Thymus (tissue), 11 donors: ENCODE data around the gene CAST. TPM values are rescaled to one million over a fixed set of nuclear protein-coding genes. Genes with fewer than 3 reads are reported as not detected.

Source experiments
- DNase-seq, 9 donors: peaks; one replicate each; pipeline ENCODE4 v3.0.0-alpha.2; 2013; ENCODE audit warnings: low spot score in 9 of 9, low read depth in 6 of 9, missing footprints in 1 of 9
- H3K27ac ChIP-seq, 2 donors: one replicate each; pipeline ENCODE4 v1.5.1; 2013; ENCODE audit warnings: control low read depth in 1 of 2, low read depth in 1 of 2, low read length in 1 of 2, mild to moderate bottlenecking in 1 of 2, moderate library complexity in 1 of 2
- H3K27me3 ChIP-seq, 2 donors: one replicate each; pipeline ENCODE4 v1.5.1; 2013; ENCODE audit warnings: low read length in 1 of 2; ENCODE audit not compliant: control insufficient read depth in 2 of 2, insufficient read depth in 1 of 2
- H3K36me3 ChIP-seq, 2 donors: one replicate each; pipeline ENCODE4 v1.5.1; 2013; ENCODE audit warnings: low read length in 1 of 2, mild to moderate bottlenecking in 1 of 2, moderate library complexity in 1 of 2; ENCODE audit not compliant: control insufficient read depth in 2 of 2, insufficient read depth in 2 of 2
- H3K4me1 ChIP-seq, 2 donors: one replicate each; pipeline ENCODE4 v1.5.1; 2013; ENCODE audit warnings: low read length in 2 of 2; ENCODE audit not compliant: control insufficient read depth in 2 of 2, insufficient read depth in 2 of 2
- H3K4me3 ChIP-seq, 2 donors: one replicate each; pipeline ENCODE4 v1.5.1; 2013; ENCODE audit warnings: low read length in 2 of 2, control low read depth in 1 of 2, mild to moderate bottlenecking in 1 of 2
- H3K9me3 ChIP-seq, 2 donors: one replicate each; pipeline ENCODE4 v1.5.1; 2013; ENCODE audit warnings: low read length in 1 of 2, mild to moderate bottlenecking in 1 of 2; ENCODE audit not compliant: control insufficient read depth in 2 of 2, insufficient read depth in 1 of 2
- WGBS: extraction: QIAGEN DNeasy Blood & Tissue Kit; methylation state at CpG from one replicate; pipeline ENCODE4 v1.1.7; 2013; 5-methylcytosine and 5-hydroxymethylcytosine counted together
- polyA plus RNA-seq: library from polyadenylated mRNA; stranded (reverse); fragments of 200-250 nt; gene quantifications from one replicate; pipeline ENCODE4 v1.2.3, GENCODE V29; 2013
- total RNA-seq: library from RNA; stranded (reverse); fragments of 120-200 nt; gene quantifications from one replicate; pipeline ENCODE4 v1.2.4, GENCODE V29; 2013
- donor health status: healthy.

The CAST gene
- total and polyA plus RNA-seq, 2 donors: 31.4 to 74.6 TPM

- Histone ChIP-seq H3K27ac (no peak overlapping the region), H3K4me3 (no peak overlapping the region), H3K9me3 (no peaks in the 10 kb centered on the region), H3K4me1 (no peaks in the 10 kb centered on the region), H3K36me3 (no peaks in the 10 kb centered on the region), H3K27me3 (no peaks in the 10 kb centered on the region)
- no peak for DNase-seq
- 96% methylated on average over 2 of the region's 2 CpGs for WGBS
Observed at GRCh38 chr5:96626956-96627355, 35.2 kb upstream of the CAST start.

GRCh38 chr5:96627792-96628398, 34.3 kb upstream of the CAST start:
- Histone ChIP-seq H3K4me1 (no peaks in the 10 kb centered on the region), H3K27me3 (no peaks in the 10 kb centered on the region), H3K36me3 (no peaks in the 10 kb centered on the region), H3K4me3 (no peak overlapping the region), H3K27ac (no peak overlapping the region), H3K9me3 (no peaks in the 10 kb centered on the region)
- DNase-seq: peak in 1 of 9 donors; percentile 12
- 90% methylated on average over 2 of the region's 2 CpGs for WGBS

DNA sequence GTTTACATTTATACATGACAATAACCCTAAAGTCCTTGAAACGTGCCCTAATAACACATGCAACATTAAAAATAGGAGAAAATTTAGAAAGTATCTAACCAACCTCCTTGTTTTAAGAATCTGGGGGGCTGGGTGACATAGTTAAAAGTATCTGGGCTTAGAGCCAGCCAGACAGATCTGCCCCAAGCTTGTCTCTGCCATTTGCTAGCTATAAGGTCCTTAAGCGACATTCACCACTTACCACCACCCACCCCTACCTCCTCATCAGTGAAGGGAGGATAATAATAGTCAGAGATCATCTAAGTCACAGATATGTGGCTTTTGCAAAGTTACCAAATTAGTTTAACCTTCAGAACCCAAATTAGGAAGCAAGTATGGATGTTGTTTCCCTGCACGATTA, 33.8 kb upstream of the CAST start:
- no peaks in the 10 kb centered on the region for H3K36me3 ChIP-seq
- 98% methylated on average over 3 of the region's 3 CpGs for WGBS
- no peak overlapping the region for H3K4me3 ChIP-seq
- H3K9me3 ChIP-seq: no peaks in the 10 kb centered on the region
- no peak for DNase-seq
- H3K27me3 ChIP-seq: no peaks in the 10 kb centered on the region
- H3K4me1 ChIP-seq: no peaks in the 10 kb centered on the region
- no peak overlapping the region for H3K27ac ChIP-seq

DNA sequence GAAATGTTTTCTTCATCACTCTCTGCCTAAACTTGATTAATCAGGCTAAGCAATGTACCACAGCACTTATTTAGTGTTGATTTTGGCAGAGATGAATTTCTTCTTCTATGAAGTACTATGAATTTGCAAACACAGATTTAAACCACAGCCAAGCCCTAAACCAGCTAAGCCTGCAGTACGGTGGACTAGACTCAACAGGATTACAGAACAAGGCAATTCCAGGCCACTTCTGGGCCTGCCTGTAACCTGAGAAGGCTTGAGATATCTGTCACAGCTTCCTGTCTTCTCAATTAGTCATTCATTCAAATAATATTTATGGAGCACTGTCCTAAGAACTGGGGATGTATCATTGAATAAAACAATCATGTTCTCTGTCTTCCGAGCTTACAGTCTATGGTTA, 32.4 kb upstream of the CAST start:
- DNase-seq: peak in 1 of 9 donors; percentile 16
- no peaks in the 10 kb centered on the region for H3K9me3 ChIP-seq
- H3K27me3 ChIP-seq: no peaks in the 10 kb centered on the region
- WGBS: 92% methylated on average over 2 of the region's 2 CpGs
- H3K27ac ChIP-seq: no peak overlapping the region
- no peaks in the 10 kb centered on the region for H3K4me1 ChIP-seq
- H3K4me3 ChIP-seq: no peak overlapping the region
- H3K36me3 ChIP-seq: no peaks in the 10 kb centered on the region

GRCh38 chr5:96633820-96634219, 28.4 kb upstream of the CAST start:
- no peak overlapping the region for H3K27ac ChIP-seq
- DNase-seq: no peak
- H3K4me1 ChIP-seq: no peaks in the 10 kb centered on the region
- H3K9me3 ChIP-seq: no peaks in the 10 kb centered on the region
- WGBS: 87% methylated on average over 4 of the region's 4 CpGs
- no peaks in the 10 kb centered on the region for H3K27me3 ChIP-seq
- H3K36me3 ChIP-seq: no peaks in the 10 kb centered on the region
- no peak overlapping the region for H3K4me3 ChIP-seq

DNA sequence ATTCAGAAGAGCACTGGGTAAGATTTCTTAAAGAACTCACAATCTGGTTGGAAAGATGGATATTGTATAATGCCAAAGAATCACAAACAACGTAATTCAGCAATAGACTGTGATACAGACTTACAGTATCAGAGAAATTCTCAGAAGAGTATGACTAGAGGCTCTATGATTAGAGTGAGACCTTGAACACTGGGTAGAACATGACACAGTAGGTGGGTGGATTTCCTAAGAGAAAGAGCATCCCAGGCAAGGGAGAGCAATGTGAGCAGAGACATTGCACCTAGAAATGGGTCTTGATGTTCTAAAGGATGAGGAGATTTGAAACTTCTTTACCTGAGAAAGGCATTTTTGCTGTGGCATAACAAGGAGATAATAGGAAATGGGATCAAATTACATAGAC, 27.3 kb upstream of the CAST start:
- DNase-seq: no peak
- Histone ChIP-seq H3K9me3 (no peaks in the 10 kb centered on the region), H3K4me1 (no peaks in the 10 kb centered on the region), H3K4me3 (no peak overlapping the region), H3K36me3 (no peaks in the 10 kb centered on the region), H3K27ac (no peak overlapping the region), H3K27me3 (no peaks in the 10 kb centered on the region)
- 96% methylated on average over 1 of the region's 1 CpG for WGBS

DNA sequence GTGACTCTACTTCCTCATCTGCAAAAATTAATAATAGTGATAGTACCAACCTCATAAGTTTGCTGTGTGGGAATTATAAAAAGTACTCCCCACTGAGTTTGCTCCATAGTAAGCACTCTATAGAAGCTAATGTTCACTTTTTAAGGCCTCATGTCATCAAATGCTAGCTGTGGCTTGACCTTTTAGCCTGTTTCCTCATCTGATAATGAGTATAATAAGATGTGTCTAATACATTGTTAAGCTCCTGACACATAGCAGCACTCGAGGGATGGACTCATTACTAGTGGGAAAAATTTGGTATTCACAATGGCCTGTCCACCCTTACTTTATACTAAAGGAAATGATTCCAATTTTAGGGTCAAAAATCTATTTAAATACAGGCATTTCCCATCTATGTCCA, 26.1 kb upstream of the CAST start:
- Histone ChIP-seq H3K4me3 (no peak overlapping the region), H3K36me3 (no peaks in the 10 kb centered on the region), H3K9me3 (no peaks in the 10 kb centered on the region), H3K27me3 (no peaks in the 10 kb centered on the region), H3K4me1 (no peaks in the 10 kb centered on the region), H3K27ac (no peak overlapping the region)
- no peak for DNase-seq
- 76% methylated on average over 1 of the region's 1 CpG for WGBS

GRCh38 chr5:96636594-96636993, 25.6 kb upstream of the CAST start:
- Histone ChIP-seq H3K4me3 (no peak overlapping the region), H3K4me1 (no peaks in the 10 kb centered on the region), H3K27me3 (no peaks in the 10 kb centered on the region), H3K36me3 (no peaks in the 10 kb centered on the region), H3K27ac (no peak overlapping the region), H3K9me3 (no peaks in the 10 kb centered on the region)
- no peak for DNase-seq
- WGBS: 82% methylated on average over 4 of the region's 4 CpGs

- H3K36me3 ChIP-seq: no peaks in the 10 kb centered on the region
- 97% methylated on average over 1 of the region's 1 CpG for WGBS
- H3K4me1 ChIP-seq: no peaks in the 10 kb centered on the region
- DNase-seq: no peak
- no peak overlapping the region for H3K4me3 ChIP-seq
- no peaks in the 10 kb centered on the region for H3K27me3 ChIP-seq
- H3K27ac ChIP-seq: no peak overlapping the region
- H3K9me3 ChIP-seq: no peaks in the 10 kb centered on the region
Observed at GRCh38 chr5:96637196-96637595, 25.0 kb upstream of the CAST start.

DNA sequence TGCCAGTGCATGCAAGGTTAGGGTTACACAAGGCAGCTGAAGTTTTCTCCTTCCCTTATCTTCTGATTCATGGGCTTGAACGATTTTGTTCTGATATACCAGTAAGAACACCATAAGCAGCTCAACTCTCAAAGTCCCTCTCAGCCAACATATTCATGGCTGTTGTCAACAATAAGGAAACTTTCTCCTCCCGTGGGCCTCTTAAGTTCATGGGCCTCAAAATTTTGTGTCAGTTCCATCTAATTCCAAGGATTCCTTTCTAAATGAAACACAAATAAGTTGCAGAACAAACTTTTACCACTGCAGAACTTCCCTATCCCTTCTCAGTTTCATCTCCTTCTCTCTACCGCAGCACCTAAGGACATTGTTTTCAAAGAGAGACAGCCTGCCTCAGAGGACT, 23.6 kb upstream of the CAST start:
- WGBS: 95% methylated on average over 3 of the region's 3 CpGs

More for the DNA sequence above, 23.6 kb upstream of the CAST start:
- Histone ChIP-seq H3K9me3 (no peaks in the 10 kb centered on the region), H3K4me3 (no peak overlapping the region), H3K27me3 (no peaks in the 10 kb centered on the region), H3K4me1 (no peaks in the 10 kb centered on the region), H3K27ac (no peak overlapping the region), H3K36me3 (no peaks in the 10 kb centered on the region)
- DNase-seq: no peak
